SK-N-SH (cell line): Measurements from ENCODE around the gene C20orf96. TPM values are rescaled to one million over a fixed set of nuclear protein-coding genes. Genes with fewer than 3 reads are reported as not detected.
"Not testable (repeated sequence)": the region's sequence is repeated elsewhere in the genome, so short reads cannot be mapped to it uniquely, and the experiment has no call there.

ENCODE experiments used
- CTCF ChIA-PET: fragments of 300-600, 350-600 bp; formaldehyde crosslinking; extraction: SDS; loops from one replicate; lab custom pipeline; 2021; lab: Yijun Ruan, JAX
- POLR2A ChIA-PET: fragments of 350-600 bp; sonication (Branson Sonifier 250); formaldehyde crosslinking; extraction: SDS; loops from one replicate; lab custom pipeline; 2020; ENCODE audit warnings: antibody characterized with exemption, inconsistent platforms; lab: Yijun Ruan, JAX
- DNase-seq: peaks from one replicate; pipeline ENCODE4 v3.0.0; 2012
- H2AFZ ChIP-seq: fragments of 200-600 bp; sonication (generic); 2 replicates; pipeline ENCODE4 v1.8.1; 2016; ENCODE audit warnings: antibody characterized with exemption, mild to moderate bottlenecking, low read depth
- H3F3A ChIP-seq: fragments of 200-600 bp; sonication (generic); replicated peaks from 2 replicates; pipeline ENCODE3; 2016; ENCODE audit warnings: antibody characterized with exemption, mild to moderate bottlenecking; ENCODE audit not compliant: insufficient read depth
- H3K27ac ChIP-seq, 2 experiments: fragments of 200-500 bp in 1 of 2; fragments of 200-600 bp in 1 of 2; sonication (Bioruptor generic) in 1 of 2; sonication (generic), shearing (Covaris generic) in 1 of 2; 2 replicates each; pipeline versions ENCODE4 v1.5.1 to v1.6.1; 2014 to 2016; ENCODE audit warnings: low read depth in 2 of 2, inconsistent platforms in 1 of 2, low read length in 1 of 2, mild to moderate bottlenecking in 1 of 2, mixed read lengths in 1 of 2
- H3K27me3 ChIP-seq: fragments of 200-600 bp; sonication (generic), shearing (Covaris generic); 2 replicates; pipeline ENCODE4 v1.6.1; 2016; ENCODE audit warnings: mixed run types; ENCODE audit not compliant: insufficient read depth
- H3K36me3 ChIP-seq, 2 experiments: fragments of 200-500 bp in 1 of 2; fragments of 200-600 bp in 1 of 2; sonication (Bioruptor generic) in 1 of 2; sonication (generic) in 1 of 2; replicated peaks in 1 of 2; 2 replicates each; pipeline versions ENCODE3 to v1.5.1; 2014 to 2016; ENCODE audit warnings: low read length in 1 of 2, mild to moderate bottlenecking in 1 of 2; ENCODE audit not compliant: insufficient read depth in 2 of 2, control insufficient read depth in 1 of 2
- H3K4me1 ChIP-seq, 2 experiments: fragments of 200-500 bp in 1 of 2; fragments of 200-600 bp in 1 of 2; sonication (Bioruptor generic) in 1 of 2; sonication (generic), shearing (Covaris generic) in 1 of 2; 2 replicates each; pipeline versions ENCODE4 v1.5.1 to v1.6.1; 2014 to 2016; ENCODE audit warnings: low read depth in 1 of 2, low read length in 1 of 2, mixed run types in 1 of 2; ENCODE audit not compliant: insufficient read depth in 2 of 2, control insufficient read depth in 1 of 2
- H3K4me2 ChIP-seq: fragments of 200-600 bp; sonication (generic), shearing (Covaris generic); 2 replicates; pipeline ENCODE4 v1.6.1; 2017; ENCODE audit warnings: mixed run types
- H3K4me3 ChIP-seq, 2 experiments: fragments of 200-500 bp in 1 of 2; fragments of 200-600 bp in 1 of 2; sonication (Bioruptor generic) in 1 of 2; sonication (generic), shearing (Covaris generic) in 1 of 2; 2 replicates each; pipeline versions ENCODE4 v1.5.1 to v1.8.1; 2014 to 2016; ENCODE audit warnings: low read depth in 2 of 2, inconsistent platforms in 1 of 2, low read length in 1 of 2, mild to moderate bottlenecking in 1 of 2, mixed read lengths in 1 of 2, moderate library complexity in 1 of 2
- H3K79me2 ChIP-seq: fragments of 200-600 bp; sonication (generic); 2 replicates; pipeline ENCODE4 v1.8.1; 2017; ENCODE audit warnings: mild to moderate bottlenecking; ENCODE audit not compliant: insufficient read depth
- H3K9ac ChIP-seq: fragments of 200-600 bp; sonication (generic); 2 replicates; pipeline ENCODE4 v1.6.1; 2017; ENCODE audit warnings: mixed run types
- H3K9me2 ChIP-seq: fragments of 200-600 bp; sonication (generic); 2 replicates; pipeline ENCODE4 v1.6.1; 2017; ENCODE audit warnings: mixed run types
- H3K9me3 ChIP-seq: fragments of 200-600 bp; sonication (generic); 2 replicates; pipeline ENCODE4 v1.6.1; 2017; ENCODE audit warnings: mixed run types, mild to moderate bottlenecking, moderate library complexity
- H4K20me1 ChIP-seq: fragments of 200-600 bp; sonication (generic); 2 replicates; pipeline ENCODE4 v1.6.1; 2017; ENCODE audit warnings: mild to moderate bottlenecking, mixed run types; ENCODE audit not compliant: insufficient read depth
- CHD2 ChIP-seq: fragments of 150-350 bp; IDR thresholded peaks from 2 replicates; pipeline ENCODE4 v1.6.1; 2018; ENCODE audit warnings: low read length; ENCODE audit not compliant: partially characterized antibody
- EP300 ChIP-seq, 2 experiments: IDR thresholded peaks; 2 replicates each; pipeline versions ENCODE4 v1.4.0 to v1.6.1; 2012; ENCODE audit warnings: borderline replicate concordance in 1 of 2, low read depth in 1 of 2, low read length in 1 of 2
- EZH2phosphoT487 ChIP-seq: fragments of 200-600 bp; sonication (generic); IDR thresholded peaks from 2 replicates; pipeline ENCODE4 v1.6.1; 2017; ENCODE audit warnings: low read depth, mixed run types, mild to moderate bottlenecking, antibody characterized with exemption, moderate library complexity, borderline replicate concordance
- FOXJ3 ChIP-seq: sonication (generic); formaldehyde crosslinking; IDR thresholded peaks from 2 replicates; pipeline ENCODE4 v1.5.1; 2020; ENCODE audit warnings: mild to moderate bottlenecking, missing genetic modification reagents
- FOXM1 ChIP-seq: IDR thresholded peaks from 2 replicates; pipeline ENCODE4 v1.4.0; 2012; ENCODE audit warnings: low read depth, mild to moderate bottlenecking
- GABPA ChIP-seq: IDR thresholded peaks from 2 replicates; pipeline ENCODE4 v1.4.0; 2012; ENCODE audit warnings: low read depth, mild to moderate bottlenecking
- GATA2 ChIP-seq: sonication (generic); formaldehyde crosslinking; IDR thresholded peaks from 2 replicates; pipeline ENCODE4 v1.5.0; 2020; ENCODE audit warnings: mild to moderate bottlenecking, missing genetic modification reagents
- MEF2A ChIP-seq: IDR thresholded peaks from 2 replicates; pipeline ENCODE4 v1.4.0; 2012; ENCODE audit warnings: low read depth, borderline replicate concordance
- RAD21 ChIP-seq: IDR thresholded peaks from 2 replicates; pipeline ENCODE4 v1.6.1; 2012; ENCODE audit warnings: mild to moderate bottlenecking, low read length
- RXRA ChIP-seq: IDR thresholded peaks from 2 replicates; pipeline ENCODE4 v1.4.0; 2012; ENCODE audit warnings: low read depth, mild to moderate bottlenecking, borderline replicate concordance
- SMC3 ChIP-seq: IDR thresholded peaks from 2 replicates; pipeline ENCODE4 v1.6.1; 2012; ENCODE audit warnings: low read depth, low read length, improper control_type of control experiment
- TAF1 ChIP-seq: IDR thresholded peaks from 2 replicates; pipeline ENCODE4 v1.6.1; 2012; ENCODE audit warnings: low read depth, mild to moderate bottlenecking, low read length, moderate library complexity, borderline replicate concordance
- WGBS: methylation state at CpG from one replicate; pipeline ENCODE4 v1.1.6; 2017; ENCODE audit warnings: low lambda C conversion rate; 5-methylcytosine and 5-hydroxymethylcytosine counted together
- polyA plus RNA-seq, 3 experiments: library from polyadenylated mRNA; depleted of rRNA; stranded (reverse); fragments of >200 nt; gene quantifications; 2 replicates each; pipeline ENCODE4 v1.2.3, GENCODE V29; 2012
- TF ChIP-seq, protein P1 (sequence below): fragments of 200-600 bp; sonication (generic); IDR thresholded peaks from 2 replicates; pipeline ENCODE4 v1.6.1; 2017; ENCODE audit warnings: antibody characterized with exemption, mild to moderate bottlenecking, moderate library complexity
- TF ChIP-seq, protein P2 (sequence below): IDR thresholded peaks from 2 replicates; pipeline ENCODE4; 2012
- TF ChIP-seq, protein P3 (sequence below): IDR thresholded peaks from 2 replicates; pipeline ENCODE4 v1.4.0; 2012; ENCODE audit warnings: low read depth, borderline replicate concordance
- TF ChIP-seq, protein P4 (sequence below): IDR thresholded peaks from 2 replicates; pipeline ENCODE4 v1.4.0; 2012; ENCODE audit warnings: low read depth, borderline replicate concordance
- TF ChIP-seq, protein P5 (sequence below): IDR thresholded peaks from 2 replicates; pipeline ENCODE4 v1.4.0; 2012; ENCODE audit warnings: low read depth

Gene C20orf96
- polyA plus RNA-seq, 1 of the 3 experiments (the other 2 are of a cell fraction), result 16.6 TPM

DNA sequence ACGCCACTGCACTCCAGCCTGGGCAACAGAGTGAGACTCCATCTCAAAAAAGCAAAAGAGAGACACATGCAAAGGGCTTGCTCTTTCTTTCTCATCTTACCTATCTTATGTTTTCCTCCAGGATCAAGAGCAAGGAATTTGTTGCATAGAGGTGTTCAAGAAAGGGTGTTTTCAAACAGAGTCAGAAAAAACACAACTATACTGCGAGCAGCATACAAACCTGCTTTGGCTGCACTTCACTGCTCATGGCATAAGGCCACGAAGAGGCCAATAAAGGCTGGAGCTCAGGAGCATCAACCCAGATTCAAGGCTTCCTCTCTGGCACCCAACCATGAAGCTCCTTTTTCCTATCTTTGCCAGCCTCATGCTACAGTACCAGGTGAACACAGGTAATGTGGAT is 63.6 kb downstream of the C20orf96 start, which contains the start of gene DEFB129:
Gene DEFB129, plus strand, starts transcription at position 301 of the 400 bp plus-strand sequence. Its CDS starts 31 bp downstream, at position 332.
- Histone ChIP-seq H3K9ac (no peak within 1 kb of the TSS), H2AFZ (no peak within 1 kb of the TSS), H3K4me2 (no peak within 1 kb of the TSS), H3K36me3 (no peaks in the 10 kb centered on the region), H3K27ac (no peak within 1 kb of the TSS), H3K9me2 (no peaks in the 10 kb centered on the region), H3K4me1 (no peaks in the 10 kb centered on the region), H4K20me1 (no peaks in the 10 kb centered on the region), H3F3A (no peaks in the 10 kb centered on the region), H3K9me3 (no peaks in the 10 kb centered on the region), H3K27me3 (no peaks in the 10 kb centered on the region), H3K4me3 (no peak within 1 kb of the TSS), H3K79me2 (no peaks in the 10 kb centered on the region)
- no peak for TF ChIP-seq FOXM1
- TF ChIP-seq, protein P1, sequence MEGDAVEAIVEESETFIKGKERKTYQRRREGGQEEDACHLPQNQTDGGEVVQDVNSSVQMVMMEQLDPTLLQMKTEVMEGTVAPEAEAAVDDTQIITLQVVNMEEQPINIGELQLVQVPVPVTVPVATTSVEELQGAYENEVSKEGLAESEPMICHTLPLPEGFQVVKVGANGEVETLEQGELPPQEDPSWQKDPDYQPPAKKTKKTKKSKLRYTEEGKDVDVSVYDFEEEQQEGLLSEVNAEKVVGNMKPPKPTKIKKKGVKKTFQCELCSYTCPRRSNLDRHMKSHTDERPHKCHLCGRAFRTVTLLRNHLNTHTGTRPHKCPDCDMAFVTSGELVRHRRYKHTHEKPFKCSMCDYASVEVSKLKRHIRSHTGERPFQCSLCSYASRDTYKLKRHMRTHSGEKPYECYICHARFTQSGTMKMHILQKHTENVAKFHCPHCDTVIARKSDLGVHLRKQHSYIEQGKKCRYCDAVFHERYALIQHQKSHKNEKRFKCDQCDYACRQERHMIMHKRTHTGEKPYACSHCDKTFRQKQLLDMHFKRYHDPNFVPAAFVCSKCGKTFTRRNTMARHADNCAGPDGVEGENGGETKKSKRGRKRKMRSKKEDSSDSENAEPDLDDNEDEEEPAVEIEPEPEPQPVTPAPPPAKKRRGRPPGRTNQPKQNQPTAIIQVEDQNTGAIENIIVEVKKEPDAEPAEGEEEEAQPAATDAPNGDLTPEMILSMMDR, result no peak
- no peak for TF ChIP-seq GATA2 (CRISPR knock-in tag)
- TF ChIP-seq CHD2, result no peak
- TF ChIP-seq, protein P2, sequence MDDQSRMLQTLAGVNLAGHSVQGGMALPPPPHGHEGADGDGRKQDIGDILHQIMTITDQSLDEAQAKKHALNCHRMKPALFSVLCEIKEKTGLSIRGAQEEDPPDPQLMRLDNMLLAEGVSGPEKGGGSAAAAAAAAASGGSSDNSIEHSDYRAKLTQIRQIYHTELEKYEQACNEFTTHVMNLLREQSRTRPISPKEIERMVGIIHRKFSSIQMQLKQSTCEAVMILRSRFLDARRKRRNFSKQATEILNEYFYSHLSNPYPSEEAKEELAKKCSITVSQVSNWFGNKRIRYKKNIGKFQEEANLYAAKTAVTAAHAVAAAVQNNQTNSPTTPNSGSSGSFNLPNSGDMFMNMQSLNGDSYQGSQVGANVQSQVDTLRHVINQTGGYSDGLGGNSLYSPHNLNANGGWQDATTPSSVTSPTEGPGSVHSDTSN, result no peak
- no peak for TF ChIP-seq RAD21
- TF ChIP-seq FOXJ3 (CRISPR knock-in tag), result no peak
- TF ChIP-seq, protein P3, sequence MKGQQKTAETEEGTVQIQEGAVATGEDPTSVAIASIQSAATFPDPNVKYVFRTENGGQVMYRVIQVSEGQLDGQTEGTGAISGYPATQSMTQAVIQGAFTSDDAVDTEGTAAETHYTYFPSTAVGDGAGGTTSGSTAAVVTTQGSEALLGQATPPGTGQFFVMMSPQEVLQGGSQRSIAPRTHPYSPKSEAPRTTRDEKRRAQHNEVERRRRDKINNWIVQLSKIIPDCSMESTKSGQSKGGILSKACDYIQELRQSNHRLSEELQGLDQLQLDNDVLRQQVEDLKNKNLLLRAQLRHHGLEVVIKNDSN, result no peak
- no peak for TF ChIP-seq GABPA
- TF ChIP-seq TAF1, result no peak
- TF ChIP-seq EP300 (IDR thresholded peaks at IDR 0.05; ENCODE audit: borderline replicate concordance in 1 of 2, low read depth in 1 of 2, low read length in 1 of 2), result no peak
- no peak for TF ChIP-seq EZH2phosphoT487
- TF ChIP-seq SMC3, result no peak
- TF ChIP-seq, protein P4, sequence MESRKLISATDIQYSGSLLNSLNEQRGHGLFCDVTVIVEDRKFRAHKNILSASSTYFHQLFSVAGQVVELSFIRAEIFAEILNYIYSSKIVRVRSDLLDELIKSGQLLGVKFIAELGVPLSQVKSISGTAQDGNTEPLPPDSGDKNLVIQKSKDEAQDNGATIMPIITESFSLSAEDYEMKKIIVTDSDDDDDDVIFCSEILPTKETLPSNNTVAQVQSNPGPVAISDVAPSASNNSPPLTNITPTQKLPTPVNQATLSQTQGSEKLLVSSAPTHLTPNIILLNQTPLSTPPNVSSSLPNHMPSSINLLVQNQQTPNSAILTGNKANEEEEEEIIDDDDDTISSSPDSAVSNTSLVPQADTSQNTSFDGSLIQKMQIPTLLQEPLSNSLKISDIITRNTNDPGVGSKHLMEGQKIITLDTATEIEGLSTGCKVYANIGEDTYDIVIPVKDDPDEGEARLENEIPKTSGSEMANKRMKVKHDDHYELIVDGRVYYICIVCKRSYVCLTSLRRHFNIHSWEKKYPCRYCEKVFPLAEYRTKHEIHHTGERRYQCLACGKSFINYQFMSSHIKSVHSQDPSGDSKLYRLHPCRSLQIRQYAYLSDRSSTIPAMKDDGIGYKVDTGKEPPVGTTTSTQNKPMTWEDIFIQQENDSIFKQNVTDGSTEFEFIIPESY, result no peak
- TF ChIP-seq MEF2A, result no peak
- TF ChIP-seq, protein P5, sequence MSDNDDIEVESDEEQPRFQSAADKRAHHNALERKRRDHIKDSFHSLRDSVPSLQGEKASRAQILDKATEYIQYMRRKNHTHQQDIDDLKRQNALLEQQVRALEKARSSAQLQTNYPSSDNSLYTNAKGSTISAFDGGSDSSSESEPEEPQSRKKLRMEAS, result no peak
- no peak for TF ChIP-seq RXRA
- ChIA-PET CTCF (interaction anchor here (1.0 to 1.7 kb wide), 3 partner anchors 9 to 39 kb away, joined by 3 to 6 read pairs (median 6); no protein-coding TSS in a partner anchor), POLR2A (no interaction called here)
- no peak for DNase-seq
- WGBS, result 18% methylated on average over 3 of the region's 3 CpGs

DNA sequence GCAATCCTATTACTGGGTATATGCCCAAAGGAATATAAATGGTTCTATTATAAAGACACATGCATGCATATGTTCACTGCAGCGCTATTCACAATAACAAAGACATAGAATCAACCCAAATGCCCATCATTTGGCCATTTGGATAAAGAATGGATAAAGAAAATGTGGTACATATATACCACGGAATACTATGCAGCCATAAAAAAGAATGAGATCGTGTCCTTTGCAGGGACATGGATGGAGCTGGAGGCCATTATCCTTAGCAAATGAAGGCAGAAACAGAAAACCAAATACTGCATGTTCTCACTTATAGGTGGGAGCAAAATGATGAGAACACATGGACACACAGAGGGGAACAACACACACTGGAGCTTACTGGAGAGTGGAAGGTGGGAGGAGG is 64.7 kb downstream of the C20orf96 start:
- H3K27ac ChIP-seq, result not testable (repeated sequence)

More for the DNA sequence above, 64.7 kb downstream of the C20orf96 start:
- DNase-seq, H3K4me1 ChIP-seq, H3K9me3 ChIP-seq, H4K20me1 ChIP-seq, H3K36me3 ChIP-seq, H3K9me2 ChIP-seq, H3K9ac ChIP-seq, H3K4me2 ChIP-seq, H3K79me2 ChIP-seq, H3F3A ChIP-seq, H2AFZ ChIP-seq, H3K27me3 ChIP-seq, POLR2A ChIA-PET, H3K4me3 ChIP-seq: not testable (repeated sequence)
- 19% methylated on average over 3 of the region's 3 CpGs for WGBS
- CTCF ChIA-PET, result interaction anchor here (1.0 to 1.7 kb wide), 2 partner anchors 12 to 41 kb away, joined by 3 to 6 read pairs; no protein-coding TSS in a partner anchor
